Uterus (tissue), 2 donors: Measurements from ENCODE around the gene TBX6.

Experiments
- POLR2A ChIP-seq, 2 donors: fragments of 450-650 bp; IDR thresholded peaks; one replicate each; pipeline ENCODE4 v1.6.1; 2016; ENCODE audit warnings: antibody characterized with exemption in 2 of 2, mild to moderate bottlenecking in 1 of 2, moderate library complexity in 1 of 2
- TF ChIP-seq, protein P1 (sequence below), 4 experiments: fragments of 200-600 bp in 2 of 4; fragments of 450-650 bp in 2 of 4; sonication (generic) in 2 of 4; IDR thresholded peaks; one replicate each; pipeline ENCODE4 v1.5.1; 2016 to 2019; ENCODE audit warnings: antibody characterized with exemption in 4 of 4, mild to moderate bottlenecking in 2 of 4, moderate library complexity in 1 of 4

- TF ChIP-seq, protein P1, sequence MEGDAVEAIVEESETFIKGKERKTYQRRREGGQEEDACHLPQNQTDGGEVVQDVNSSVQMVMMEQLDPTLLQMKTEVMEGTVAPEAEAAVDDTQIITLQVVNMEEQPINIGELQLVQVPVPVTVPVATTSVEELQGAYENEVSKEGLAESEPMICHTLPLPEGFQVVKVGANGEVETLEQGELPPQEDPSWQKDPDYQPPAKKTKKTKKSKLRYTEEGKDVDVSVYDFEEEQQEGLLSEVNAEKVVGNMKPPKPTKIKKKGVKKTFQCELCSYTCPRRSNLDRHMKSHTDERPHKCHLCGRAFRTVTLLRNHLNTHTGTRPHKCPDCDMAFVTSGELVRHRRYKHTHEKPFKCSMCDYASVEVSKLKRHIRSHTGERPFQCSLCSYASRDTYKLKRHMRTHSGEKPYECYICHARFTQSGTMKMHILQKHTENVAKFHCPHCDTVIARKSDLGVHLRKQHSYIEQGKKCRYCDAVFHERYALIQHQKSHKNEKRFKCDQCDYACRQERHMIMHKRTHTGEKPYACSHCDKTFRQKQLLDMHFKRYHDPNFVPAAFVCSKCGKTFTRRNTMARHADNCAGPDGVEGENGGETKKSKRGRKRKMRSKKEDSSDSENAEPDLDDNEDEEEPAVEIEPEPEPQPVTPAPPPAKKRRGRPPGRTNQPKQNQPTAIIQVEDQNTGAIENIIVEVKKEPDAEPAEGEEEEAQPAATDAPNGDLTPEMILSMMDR (IDR thresholded peaks at IDR 0.05), result no peak
- no peak for TF ChIP-seq POLR2A (IDR thresholded peaks at IDR 0.05)
These were observed 48.1 kb upstream of the TBX6 start for GRCh38 chr16:30139583-30140481.
